Suppressor macrophage treated with lipopolysaccharide for 1 hour (primary cell): ENCODE data around the gene POLN.

Experiments used
- DNase-seq, 3 donors: peaks; one replicate each; pipeline ENCODE4 v3.0.0-alpha.2; 2020 to 2022

POLN gene

GRCh38 chr4:2079926-2080325 lies 162.0 kb downstream of the POLN start:
- DNase-seq, result no peak

- DNase-seq, result no peak
These were observed 162.9 kb downstream of the POLN start for GRCh38 chr4:2079006-2079405.

- DNase-seq, result no peak
These were observed 163.3 kb downstream of the POLN start for GRCh38 chr4:2078584-2078983.

- no peak for DNase-seq
These were observed 164.1 kb downstream of the POLN start for GRCh38 chr4:2077537-2078460.

GRCh38 chr4:2076908-2077536 lies 164.9 kb downstream of the POLN start:
- no peak for DNase-seq

- no peak for DNase-seq
These were observed 165.7 kb downstream of the POLN start for GRCh38 chr4:2075987-2076907.

- no peak for DNase-seq
These were observed 166.5 kb downstream of the POLN start for GRCh38 chr4:2075171-2075986.

- no peak for DNase-seq
These were observed 167.3 kb downstream of the POLN start for GRCh38 chr4:2074588-2074987.

- DNase-seq, result no peak
These were observed 168.0 kb downstream of the POLN start for GRCh38 chr4:2073808-2074481.

GRCh38 chr4:2072971-2073807 lies 168.7 kb downstream of the POLN start:
- no peak for DNase-seq

- DNase-seq, result no peak
These were observed 169.7 kb downstream of the POLN start for GRCh38 chr4:2071912-2072867.

GRCh38 chr4:2071252-2071911 lies 170.5 kb downstream of the POLN start:
- DNase-seq, result no peak

GRCh38 chr4:2070421-2071251 lies 171.3 kb downstream of the POLN start:
- no peak for DNase-seq

GRCh38 chr4:2069986-2070385 lies 171.9 kb downstream of the POLN start:
- DNase-seq, result no peak

GRCh38 chr4:2069161-2069971 lies 172.6 kb downstream of the POLN start:
- DNase-seq, result no peak

GRCh38 chr4:2068566-2068965 lies 173.4 kb downstream of the POLN start:
- DNase-seq, result no peak

GRCh38 chr4:2068198-2068470 lies 173.8 kb downstream of the POLN start:
- DNase-seq, result no peak
